Measurements from ENCODE around the gene CAMTA1.

CAMTA1 gene

GRCh38 chr1:6979003-6979613 lies 193.9 kb downstream of the CAMTA1 start:
- no peak for DNase-seq
- ATAC-seq, result no peak

GRCh38 chr1:6981595-6981994 lies 196.3 kb downstream of the CAMTA1 start:
- DNase-seq (no peak), ATAC-seq (no peak)

- ATAC-seq (no peak), DNase-seq (no peak)
Observed at GRCh38 chr1:6982443-6982842, 197.2 kb downstream of the CAMTA1 start.

GRCh38 chr1:6982860-6983259 lies 197.6 kb downstream of the CAMTA1 start:
- ATAC-seq, result no peak

GRCh38 chr1:6984536-6984935 lies 199.3 kb downstream of the CAMTA1 start:
- DNase-seq, result no peak
- no peak for ATAC-seq

More at GRCh38 chr1:6982860-6983259, 197.6 kb downstream of the CAMTA1 start:
- no peak for DNase-seq

GRCh38 chr1:6984986-6985385 lies 199.7 kb downstream of the CAMTA1 start:
- no peak for DNase-seq
- ATAC-seq, result no peak

GRCh38 chr1:6985549-6986276 lies 200.5 kb downstream of the CAMTA1 start:
- DNase-seq, result no peak

GRCh38 chr1:6986281-6986680 lies 201.0 kb downstream of the CAMTA1 start:
- DNase-seq (no peak), ATAC-seq (no peak)

More at GRCh38 chr1:6985549-6986276, 200.5 kb downstream of the CAMTA1 start:
- no peak for ATAC-seq

- DNase-seq (no peak), ATAC-seq (no peak)
Observed at GRCh38 chr1:6987940-6988339, 202.7 kb downstream of the CAMTA1 start.

GRCh38 chr1:6988796-6989195 lies 203.5 kb downstream of the CAMTA1 start:
- DNase-seq (no peak), ATAC-seq (no peak)

- DNase-seq (no peak), ATAC-seq (no peak)
Observed at GRCh38 chr1:6989212-6990159, 204.2 kb downstream of the CAMTA1 start.

- ATAC-seq (no peak), DNase-seq (no peak)
Observed at GRCh38 chr1:6991266-6991665, 206.0 kb downstream of the CAMTA1 start.

GRCh38 chr1:6995789-6996188 lies 210.5 kb downstream of the CAMTA1 start:
- DNase-seq (no peak), ATAC-seq (no peak)

- ATAC-seq, result peak; percentile 89
- DNase-seq, result no peak
Observed at GRCh38 chr1:6996371-6996770, 211.1 kb downstream of the CAMTA1 start.

GRCh38 chr1:6996866-6997265 lies 211.6 kb downstream of the CAMTA1 start:
- no peak for ATAC-seq
- no peak for DNase-seq

GRCh38 chr1:6998267-6998666 lies 213.0 kb downstream of the CAMTA1 start:
- no peak for ATAC-seq
- DNase-seq, result no peak

GRCh38 chr1:6999826-7000225 lies 214.6 kb downstream of the CAMTA1 start:
- no peak for DNase-seq
- ATAC-seq, result no peak

GRCh38 chr1:7000720-7001119 lies 215.5 kb downstream of the CAMTA1 start:
- peak; percentile 48 for ATAC-seq
- no peak for DNase-seq

- DNase-seq (no peak), ATAC-seq (no peak)
Observed at GRCh38 chr1:7002728-7003127, 217.5 kb downstream of the CAMTA1 start.

GRCh38 chr1:7003676-7004075 lies 218.4 kb downstream of the CAMTA1 start:
- ATAC-seq (no peak), DNase-seq (no peak)

GRCh38 chr1:7004181-7004580 lies 218.9 kb downstream of the CAMTA1 start:
- DNase-seq, result no peak
- ATAC-seq, result no peak

- DNase-seq (no peak), ATAC-seq (no peak)
Observed at GRCh38 chr1:7005762-7006161, 220.5 kb downstream of the CAMTA1 start.
